NT2/D1 (cell line): ENCODE data around the gene CH25H.
"Not testable (repeated sequence)": the region's sequence is repeated elsewhere in the genome, so short reads cannot be mapped to it uniquely, and the experiment has no call there.

ENCODE experiments used
- DNase-seq: peaks from one replicate; pipeline ENCODE4 v3.0.0-alpha.2; 2011; ENCODE audit warnings: low read depth, low spot score
- H3K27me3 ChIP-seq: 2 replicates; pipeline ENCODE4 v1.6.0; 2011; ENCODE audit warnings: mild to moderate bottlenecking; ENCODE audit not compliant: insufficient read length, insufficient read depth
- H3K36me3 ChIP-seq: 2 replicates; pipeline ENCODE4 v1.6.1; 2011; ENCODE audit warnings: mild to moderate bottlenecking, low read length, mixed read lengths; ENCODE audit not compliant: insufficient read depth, insufficient read length
- H3K4me1 ChIP-seq: 2 replicates; pipeline ENCODE4 v1.5.1; 2011; ENCODE audit not compliant: insufficient read depth, insufficient read length
- H3K4me3 ChIP-seq: 2 replicates; pipeline ENCODE4 v1.5.1; 2011; ENCODE audit warnings: low read depth; ENCODE audit not compliant: insufficient read length
- H3K9ac ChIP-seq: 2 replicates; pipeline ENCODE4 v1.6.0; 2011; ENCODE audit warnings: low read depth; ENCODE audit not compliant: insufficient read length
- H3K9me3 ChIP-seq: 2 replicates; pipeline ENCODE4 v1.5.1; 2011; ENCODE audit warnings: mild to moderate bottlenecking, low read length; ENCODE audit not compliant: insufficient read depth
- SUZ12 ChIP-seq: IDR thresholded peaks from 2 replicates; pipeline ENCODE4 v1.6.1; 2011; ENCODE audit not compliant: insufficient read length, insufficient read depth; ENCODE audit errors: extremely low read depth
- YY1 ChIP-seq: IDR thresholded peaks from 2 replicates; pipeline ENCODE4 v1.6.1; 2011; ENCODE audit not compliant: insufficient read length, insufficient read depth
- ZNF274 ChIP-seq: IDR thresholded peaks from 2 replicates; pipeline ENCODE4 v1.6.1; 2011; ENCODE audit warnings: mild to moderate bottlenecking, low read depth, low read length

Gene CH25H

DNA sequence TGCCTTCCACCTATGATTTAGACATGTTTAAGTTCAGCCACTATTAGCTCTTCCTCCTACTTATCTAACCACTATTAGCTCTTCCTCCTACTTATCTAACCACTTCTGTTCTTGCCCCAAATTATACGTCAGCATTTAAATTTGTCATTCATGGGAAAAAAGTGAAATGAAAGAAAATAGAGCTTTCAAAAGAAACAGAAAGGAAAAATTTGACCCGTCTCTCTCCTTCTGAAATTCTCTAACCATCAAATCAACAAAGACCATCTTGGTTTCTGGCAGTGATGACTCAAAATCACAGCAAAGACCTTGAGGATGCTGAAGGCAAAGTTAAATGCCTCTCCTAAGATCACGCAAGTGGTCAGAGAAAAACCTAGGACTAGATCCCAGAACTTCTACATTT lies 41.9 kb upstream of the CH25H start:
- Histone ChIP-seq H3K4me1 (no peaks in the 10 kb centered on the region), H3K27me3 (peaks cover 7% of the 10 kb centered on the region), H3K4me3 (no peak overlapping the region), H3K9ac (no peak overlapping the region), H3K9me3 (peaks cover 8% of the 10 kb centered on the region; the same call in 1 of the 2 replicates), H3K36me3 (no peaks in the 10 kb centered on the region)
- no peak for DNase-seq
- TF ChIP-seq ZNF274, result no peak
- TF ChIP-seq YY1, result no peak
- TF ChIP-seq SUZ12, result no peak

DNA sequence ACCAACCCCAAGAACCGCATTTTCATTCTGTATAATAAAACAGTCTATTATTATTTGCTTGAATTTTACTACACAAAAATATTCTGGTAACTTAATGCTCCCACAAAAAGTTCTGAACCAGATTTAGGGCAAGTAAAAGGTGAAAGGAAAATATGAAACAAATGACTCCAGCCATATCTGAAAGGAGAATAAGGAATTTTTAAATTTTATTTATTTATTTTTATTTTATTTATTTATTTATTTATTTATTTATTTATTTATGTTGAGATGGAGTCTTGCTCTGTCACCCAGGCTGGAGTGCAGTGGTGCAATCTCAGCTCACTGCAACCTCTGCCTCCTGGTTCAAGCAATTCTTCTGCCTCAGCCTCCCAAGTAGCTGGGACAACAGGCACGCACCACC lies 40.5 kb upstream of the CH25H start:
- not testable (repeated sequence) for H3K27me3 ChIP-seq, H3K9ac ChIP-seq, H3K4me1 ChIP-seq, H3K36me3 ChIP-seq, H3K4me3 ChIP-seq, DNase-seq, H3K9me3 ChIP-seq

DNA sequence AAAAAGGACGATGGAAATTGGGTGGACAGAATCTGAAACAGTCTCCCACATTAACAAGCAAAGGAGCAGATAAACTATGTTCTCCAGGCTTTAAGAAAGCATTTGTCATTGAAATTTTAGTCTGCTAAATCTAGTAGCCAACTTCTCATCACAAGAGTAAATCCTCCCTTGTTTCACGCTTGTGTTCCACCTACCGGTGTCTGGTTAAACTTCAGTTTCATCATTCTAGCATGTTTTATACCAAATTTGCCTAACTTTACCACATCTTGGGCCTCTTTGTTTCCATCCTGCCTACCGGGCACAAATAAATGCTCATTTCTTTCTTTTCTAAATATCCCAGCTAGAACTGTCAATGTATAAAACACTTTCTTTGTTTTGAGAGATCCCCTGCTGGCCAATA lies 38.7 kb upstream of the CH25H start:
- peaks cover 4% of the 10 kb centered on the region for H3K27me3 ChIP-seq
- no peaks in the 10 kb centered on the region for H3K4me1 ChIP-seq
- TF ChIP-seq YY1, result no peak
- TF ChIP-seq ZNF274, result no peak
- TF ChIP-seq SUZ12, result no peak
- no peak for DNase-seq
- H3K4me3 ChIP-seq, result no peak overlapping the region
- H3K36me3 ChIP-seq, result no peaks in the 10 kb centered on the region
- H3K9me3 ChIP-seq, result no peaks in the 10 kb centered on the region
- no peak overlapping the region for H3K9ac ChIP-seq

DNA sequence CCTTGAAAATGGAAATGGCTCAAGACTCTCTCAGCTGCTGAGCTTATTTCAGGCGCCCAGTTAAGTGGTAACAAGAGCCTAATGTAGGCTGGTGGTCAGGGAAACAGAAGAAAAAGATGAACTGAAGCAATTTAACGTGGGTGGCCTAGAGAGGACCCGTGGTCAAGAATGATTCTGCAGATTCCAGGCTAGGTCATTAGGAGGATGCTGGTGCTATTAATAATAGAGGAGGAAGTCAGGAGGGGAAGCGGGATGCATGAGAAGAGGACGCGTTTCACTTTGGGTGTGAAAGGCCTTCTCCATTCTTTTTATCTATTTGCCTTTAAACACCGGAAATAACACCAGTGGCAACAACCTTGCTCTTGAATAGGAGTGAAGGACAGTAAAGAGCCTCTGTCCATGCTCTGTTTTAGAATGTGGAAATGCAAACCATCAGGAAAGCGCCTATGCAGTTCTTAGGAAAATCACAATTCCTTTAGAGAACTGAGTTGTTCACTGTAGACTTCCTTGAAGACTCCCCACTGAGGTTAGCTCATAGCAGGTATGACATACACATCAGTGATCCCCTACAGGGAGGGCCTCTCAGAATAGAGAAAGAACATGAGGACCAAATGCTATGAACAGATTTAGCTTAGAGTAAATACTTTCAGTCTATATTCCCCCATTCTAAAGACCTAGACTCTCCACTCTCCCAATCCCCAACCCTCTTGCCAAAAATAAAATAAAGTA lies 35.9 kb upstream of the CH25H start:
- no peaks in the 10 kb centered on the region for H3K4me1 ChIP-seq
- TF ChIP-seq ZNF274 (no peak), SUZ12 (no peak), YY1 (no peak)
- no peak for DNase-seq
- no peak overlapping the region for H3K9ac ChIP-seq
- H3K36me3 ChIP-seq, result no peaks in the 10 kb centered on the region
- no peak overlapping the region for H3K4me3 ChIP-seq
- no peaks in the 10 kb centered on the region for H3K27me3 ChIP-seq
- H3K9me3 ChIP-seq, result no peaks in the 10 kb centered on the region

DNA sequence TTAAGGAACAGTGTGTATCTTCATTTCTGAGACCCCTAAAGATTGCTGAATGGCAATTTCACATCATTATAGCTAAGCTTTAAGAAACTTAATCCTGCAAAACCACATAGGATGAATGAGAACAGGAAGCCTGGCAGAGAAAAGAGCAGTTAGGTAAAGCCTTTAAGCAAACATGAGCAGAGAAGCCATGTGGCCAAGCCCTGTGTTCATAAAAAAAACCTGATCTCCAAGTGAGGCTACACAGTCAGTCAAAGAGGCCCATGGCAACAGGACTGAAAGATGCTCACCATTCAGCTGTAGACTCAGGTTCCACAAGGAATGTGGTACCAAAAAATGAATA lies 35.2 kb upstream of the CH25H start:
- Histone ChIP-seq H3K9ac (no peak overlapping the region), H3K4me3 (no peak overlapping the region), H3K4me1 (no peaks in the 10 kb centered on the region), H3K27me3 (no peaks in the 10 kb centered on the region), H3K36me3 (no peaks in the 10 kb centered on the region), H3K9me3 (no peaks in the 10 kb centered on the region)
- no peak for DNase-seq
- TF ChIP-seq YY1 (no peak), SUZ12 (no peak), ZNF274 (no peak)

DNA sequence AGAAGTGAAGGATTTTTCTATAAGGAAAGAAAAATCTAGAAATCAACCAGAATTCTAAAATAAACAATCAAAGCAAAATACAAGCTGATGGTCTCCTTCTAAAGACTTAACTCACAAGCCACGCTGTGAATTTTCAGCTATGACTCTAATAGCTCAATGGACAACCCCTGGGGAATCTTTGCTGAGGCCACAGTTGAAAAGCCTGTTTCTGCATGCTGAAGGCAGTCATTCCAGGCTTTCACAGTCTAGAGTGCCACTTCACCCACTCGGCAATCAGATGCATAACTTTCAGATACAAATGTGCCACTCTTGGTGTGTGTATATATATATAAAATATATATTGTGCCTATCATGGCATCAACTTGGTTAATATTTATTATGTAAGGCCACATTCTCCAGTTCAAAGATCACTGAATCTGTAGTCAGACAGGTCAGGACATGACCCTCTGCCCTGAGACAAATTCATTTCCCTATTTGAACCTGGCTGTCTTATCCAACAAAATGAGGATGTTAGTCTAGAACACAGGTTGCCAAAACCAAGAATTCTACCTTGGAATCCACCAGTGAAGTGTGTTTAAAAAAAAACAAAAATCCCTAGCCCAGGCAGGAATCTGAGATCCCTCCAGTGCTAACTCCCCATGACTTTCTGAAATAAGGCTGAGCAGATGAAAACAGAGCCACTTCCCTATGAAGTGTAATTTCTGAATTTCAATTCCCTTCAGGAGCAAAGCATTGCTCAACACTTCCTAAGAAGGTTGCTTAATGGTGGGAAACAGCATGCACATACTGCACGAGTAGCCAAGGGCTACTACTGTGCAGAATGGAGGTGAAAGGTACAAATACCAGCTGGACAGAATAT lies 34.6 kb upstream of the CH25H start:
- TF ChIP-seq SUZ12 (no peak), ZNF274 (no peak), YY1 (no peak)
- Histone ChIP-seq H3K4me3 (no peak overlapping the region), H3K36me3 (no peaks in the 10 kb centered on the region), H3K9ac (no peak overlapping the region), H3K4me1 (no peaks in the 10 kb centered on the region), H3K9me3 (no peaks in the 10 kb centered on the region), H3K27me3 (no peaks in the 10 kb centered on the region)
- no peak for DNase-seq

DNA sequence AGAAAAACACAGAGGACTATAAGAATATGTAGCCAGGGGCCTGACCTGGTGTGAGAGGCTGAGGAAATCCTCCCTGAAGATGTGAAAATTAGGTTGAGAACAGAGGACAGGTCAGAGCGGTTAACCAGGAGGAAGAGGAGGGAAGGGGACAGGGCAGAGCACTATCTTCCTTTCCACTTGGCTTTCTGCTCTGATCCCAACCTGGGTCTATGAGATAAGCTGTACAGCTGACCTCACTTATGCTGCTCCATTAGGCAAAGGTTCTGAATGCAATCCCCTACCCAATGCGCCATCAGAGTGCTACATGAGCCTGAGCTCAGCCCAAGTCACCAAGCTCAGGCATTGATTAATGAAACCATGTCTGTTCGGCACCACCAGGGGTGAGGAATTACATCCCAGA lies 33.9 kb upstream of the CH25H start:
- no peak for TF ChIP-seq SUZ12
- no peak for TF ChIP-seq ZNF274
- no peak for TF ChIP-seq YY1
- no peaks in the 10 kb centered on the region for H3K27me3 ChIP-seq
- H3K9ac ChIP-seq, result no peak overlapping the region
- no peaks in the 10 kb centered on the region for H3K36me3 ChIP-seq
- DNase-seq, result no peak
- H3K9me3 ChIP-seq, result no peaks in the 10 kb centered on the region
- no peak overlapping the region for H3K4me3 ChIP-seq
- H3K4me1 ChIP-seq, result no peaks in the 10 kb centered on the region
